IPS-18a (cell line): Measurements from ENCODE around the gene PERCC1.

ENCODE experiments used
- H3K27ac ChIP-seq: one replicate; pipeline ENCODE4 v1.5.1; 2013; ENCODE audit warnings: low read length
- H3K27me3 ChIP-seq: one replicate; pipeline ENCODE4 v1.6.1; 2013; ENCODE audit warnings: mild to moderate bottlenecking, low read length; ENCODE audit not compliant: control insufficient read depth, insufficient read depth
- H3K36me3 ChIP-seq: one replicate; pipeline ENCODE4 v1.6.1; 2013; ENCODE audit warnings: low read depth, low read length; ENCODE audit not compliant: control insufficient read depth
- H3K4me1 ChIP-seq: one replicate; pipeline ENCODE4 v1.6.1; 2013; ENCODE audit warnings: low read depth, low read length; ENCODE audit not compliant: control insufficient read depth
- H3K4me3 ChIP-seq: one replicate; pipeline ENCODE4 v1.5.1; 2013; ENCODE audit warnings: low read length
- H3K9ac ChIP-seq: one replicate; pipeline ENCODE4 v1.6.1; 2013; ENCODE audit warnings: mild to moderate bottlenecking, low read length, moderate library complexity
- H3K9me3 ChIP-seq: one replicate; pipeline ENCODE4 v1.6.1; 2013; ENCODE audit warnings: low read depth, low read length; ENCODE audit not compliant: control insufficient read depth

PERCC1 gene

GRCh38 chr16:1457489-1458245, 26.8 kb downstream of the PERCC1 start:
- no peaks in the 10 kb centered on the region for H3K4me1 ChIP-seq
- no peak overlapping the region for H3K27ac ChIP-seq
- H3K36me3 ChIP-seq: peaks cover 29% of the 10 kb centered on the region
- no peaks in the 10 kb centered on the region for H3K9me3 ChIP-seq
- H3K9ac ChIP-seq: no peak overlapping the region
- no peak overlapping the region for H3K4me3 ChIP-seq
- no peaks in the 10 kb centered on the region for H3K27me3 ChIP-seq

DNA sequence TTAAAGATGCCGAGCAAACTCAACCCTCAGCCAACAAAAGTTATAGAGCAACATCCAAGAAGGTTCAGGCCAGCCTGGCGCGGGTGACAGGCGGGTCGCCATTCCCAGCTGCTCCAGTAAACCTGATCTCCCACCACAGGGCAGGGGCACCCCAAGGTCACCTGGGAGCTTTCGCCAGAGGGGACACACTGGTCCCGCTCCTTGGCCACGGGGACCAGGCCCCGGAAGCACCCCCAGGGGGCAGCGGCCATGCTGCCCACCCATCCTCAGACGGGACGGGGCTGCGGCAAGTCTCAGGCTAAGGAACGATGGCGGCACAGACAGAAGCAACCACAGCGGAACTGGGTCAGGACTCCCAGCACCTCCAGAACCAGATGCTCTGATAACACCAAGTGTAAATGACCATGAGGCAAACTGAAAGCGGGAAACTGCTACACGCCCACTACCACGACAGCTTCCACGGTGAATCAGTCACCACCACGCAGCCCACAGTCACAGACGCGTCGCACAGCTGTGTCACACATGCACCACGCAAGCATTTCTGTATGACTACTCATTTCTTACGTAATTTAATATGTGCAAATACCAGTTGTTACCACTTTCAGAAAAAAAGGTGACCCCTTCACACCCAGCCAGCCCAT, 27.6 kb downstream of the PERCC1 start:
- H3K27ac ChIP-seq: no peak overlapping the region
- no peaks in the 10 kb centered on the region for H3K4me1 ChIP-seq
- H3K9ac ChIP-seq: no peak overlapping the region
- no peaks in the 10 kb centered on the region for H3K9me3 ChIP-seq
- H3K36me3 ChIP-seq: peaks cover 26% of the 10 kb centered on the region
- H3K27me3 ChIP-seq: no peaks in the 10 kb centered on the region
- no peak overlapping the region for H3K4me3 ChIP-seq

GRCh38 chr16:1458977-1459341, 28.1 kb downstream of the PERCC1 start:
- no peak overlapping the region for H3K27ac ChIP-seq
- H3K9me3 ChIP-seq: no peaks in the 10 kb centered on the region
- no peak overlapping the region for H3K9ac ChIP-seq
- no peaks in the 10 kb centered on the region for H3K27me3 ChIP-seq
- no peaks in the 10 kb centered on the region for H3K4me1 ChIP-seq
- H3K4me3 ChIP-seq: no peak overlapping the region
- peaks cover 23% of the 10 kb centered on the region for H3K36me3 ChIP-seq

- H3K9me3 ChIP-seq: no peaks in the 10 kb centered on the region
- H3K27me3 ChIP-seq: no peaks in the 10 kb centered on the region
- no peak overlapping the region for H3K9ac ChIP-seq
- H3K36me3 ChIP-seq: peaks cover 16% of the 10 kb centered on the region
- H3K4me1 ChIP-seq: no peaks in the 10 kb centered on the region
- no peak overlapping the region for H3K4me3 ChIP-seq
- H3K27ac ChIP-seq: no peak overlapping the region
Measured at GRCh38 chr16:1459967-1460366, 29.1 kb downstream of the PERCC1 start.

- Histone ChIP-seq H3K27ac (no peak overlapping the region), H3K36me3 (peaks cover 13% of the 10 kb centered on the region), H3K4me3 (no peak overlapping the region), H3K27me3 (no peaks in the 10 kb centered on the region), H3K4me1 (no peaks in the 10 kb centered on the region), H3K9me3 (no peaks in the 10 kb centered on the region), H3K9ac (no peak overlapping the region)
Measured at GRCh38 chr16:1460602-1461138, 29.8 kb downstream of the PERCC1 start.

DNA sequence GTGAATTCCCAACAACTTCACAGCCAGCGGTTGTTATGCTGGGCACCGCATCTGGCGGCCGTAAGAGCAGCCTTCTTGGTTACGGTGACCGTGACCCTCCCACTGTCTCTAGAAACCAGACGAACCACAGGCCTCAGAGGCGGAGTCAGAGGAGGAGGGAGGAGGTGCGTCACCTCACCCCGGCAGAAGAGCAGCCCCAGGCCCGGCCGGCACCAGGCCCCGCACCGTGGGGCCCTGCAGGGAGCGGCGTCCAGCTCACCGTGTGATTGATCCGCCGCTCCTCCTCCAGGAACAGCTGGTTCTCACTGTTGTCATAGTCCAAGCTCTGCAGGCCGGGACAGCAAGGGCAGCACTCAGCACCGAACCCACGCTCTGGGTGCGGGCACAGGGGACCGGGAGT, 30.3 kb downstream of the PERCC1 start:
- no peak overlapping the region for H3K27ac ChIP-seq
- H3K9ac ChIP-seq: no peak overlapping the region
- no peaks in the 10 kb centered on the region for H3K9me3 ChIP-seq
- H3K4me1 ChIP-seq: no peaks in the 10 kb centered on the region
- H3K4me3 ChIP-seq: no peak overlapping the region
- no peaks in the 10 kb centered on the region for H3K27me3 ChIP-seq
- H3K36me3 ChIP-seq: peaks cover 11% of the 10 kb centered on the region

GRCh38 chr16:1464196-1464893, 33.5 kb downstream of the PERCC1 start:
- no peaks in the 10 kb centered on the region for H3K27me3 ChIP-seq
- no peak overlapping the region for H3K27ac ChIP-seq
- H3K4me3 ChIP-seq: no peak overlapping the region
- H3K9ac ChIP-seq: no peak overlapping the region
- H3K36me3 ChIP-seq: peaks cover 11% of the 10 kb centered on the region
- H3K4me1 ChIP-seq: no peaks in the 10 kb centered on the region
- no peaks in the 10 kb centered on the region for H3K9me3 ChIP-seq

GRCh38 chr16:1464894-1465566, 34.2 kb downstream of the PERCC1 start:
- Histone ChIP-seq H3K4me1 (no peaks in the 10 kb centered on the region), H3K27me3 (no peaks in the 10 kb centered on the region), H3K27ac (no peak overlapping the region), H3K9me3 (no peaks in the 10 kb centered on the region), H3K4me3 (no peak overlapping the region), H3K36me3 (peaks cover 10% of the 10 kb centered on the region), H3K9ac (no peak overlapping the region)

DNA sequence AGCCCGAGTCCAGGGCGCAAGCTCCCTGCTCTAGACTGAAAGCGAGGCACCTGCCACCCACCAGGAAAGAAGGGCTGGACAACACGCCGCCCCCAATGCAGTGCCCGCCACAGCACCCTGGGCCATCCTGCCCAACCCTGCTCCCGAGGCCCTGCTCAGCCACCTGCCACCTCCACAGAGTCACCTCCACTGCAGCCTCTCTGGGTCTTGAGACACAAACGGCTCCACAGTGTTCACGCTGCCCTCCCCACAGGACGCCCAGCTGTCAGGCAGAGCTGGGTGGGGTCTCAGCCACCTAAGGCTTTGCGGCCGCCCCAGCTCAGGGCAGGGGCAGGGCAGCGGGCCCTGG, 34.7 kb downstream of the PERCC1 start:
- Histone ChIP-seq H3K36me3 (peaks cover 5% of the 10 kb centered on the region), H3K4me1 (no peaks in the 10 kb centered on the region), H3K27me3 (no peaks in the 10 kb centered on the region), H3K9me3 (no peaks in the 10 kb centered on the region), H3K9ac (no peak overlapping the region), H3K27ac (no peak overlapping the region), H3K4me3 (no peak overlapping the region)

DNA sequence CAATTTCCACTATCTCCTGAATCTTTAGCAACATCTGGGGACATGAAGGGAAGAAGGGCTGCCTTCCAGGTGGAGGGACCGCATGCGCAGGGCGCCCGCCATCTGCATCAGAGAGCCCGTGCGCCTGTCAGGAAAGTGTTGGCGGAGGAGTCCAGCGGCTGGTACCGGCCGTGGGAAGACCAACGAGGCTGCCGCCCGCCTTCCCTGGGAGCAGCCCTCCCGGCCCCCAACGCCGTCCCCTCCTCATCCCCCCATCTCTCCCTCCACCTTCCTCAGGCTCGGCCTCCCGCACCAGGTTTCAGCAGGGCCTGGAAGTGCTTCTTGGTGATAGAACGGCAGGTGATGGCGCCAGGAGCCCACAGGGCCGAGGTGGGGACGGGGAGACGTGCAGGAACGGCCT, 35.2 kb downstream of the PERCC1 start:
- H3K27ac ChIP-seq: no peak overlapping the region
- H3K36me3 ChIP-seq: no peaks in the 10 kb centered on the region
- H3K4me1 ChIP-seq: no peaks in the 10 kb centered on the region
- H3K9me3 ChIP-seq: no peaks in the 10 kb centered on the region
- no peak overlapping the region for H3K9ac ChIP-seq
- H3K27me3 ChIP-seq: no peaks in the 10 kb centered on the region
- no peak overlapping the region for H3K4me3 ChIP-seq

- Histone ChIP-seq H3K4me3 (no peak overlapping the region), H3K9me3 (no peaks in the 10 kb centered on the region), H3K4me1 (no peaks in the 10 kb centered on the region), H3K9ac (no peak overlapping the region), H3K36me3 (no peaks in the 10 kb centered on the region), H3K27me3 (no peaks in the 10 kb centered on the region), H3K27ac (no peak overlapping the region)
Measured at GRCh38 chr16:1466968-1467521, 36.2 kb downstream of the PERCC1 start.
